AG04450 (cell line): Measurements from ENCODE around the gene ONECUT1. TPM values are rescaled to one million over a fixed set of nuclear protein-coding genes. Genes with fewer than 3 reads are reported as not detected.

Experiments
- CTCF ChIA-PET: fragments of 300-600, 350-600 bp; formaldehyde crosslinking; extraction: SDS; loops from one replicate; lab custom pipeline; 2022; ENCODE audit warnings: antibody characterized with exemption, inconsistent platforms; lab: Charles Lee
- POLR2A ChIA-PET: fragments of 350-600 bp; formaldehyde crosslinking; extraction: SDS; loops from one replicate; lab custom pipeline; 2021; ENCODE audit warnings: antibody characterized with exemption, inconsistent platforms; lab: Yijun Ruan, JAX
- DNase-seq: peaks from one replicate; pipeline ENCODE4 v3.0.0-alpha.2; 2011; ENCODE audit warnings: low read depth, low spot score
- H3K27ac ChIP-seq: one replicate; pipeline ENCODE4 v1.5.1; 2012; ENCODE audit warnings: low read depth, low read length, control low read depth
- H3K27me3 ChIP-seq: one replicate; pipeline ENCODE4 v1.6.0; 2012; ENCODE audit warnings: low read length; ENCODE audit not compliant: control insufficient read depth, insufficient read depth
- H3K4me3 ChIP-seq: 2 replicates; pipeline ENCODE4 v1.5.1; 2011; ENCODE audit warnings: mild to moderate bottlenecking, low read depth, low read length, control low read depth
- H3K9me3 ChIP-seq: 2 replicates; pipeline ENCODE4 v1.5.1; 2012; ENCODE audit warnings: low read length; ENCODE audit not compliant: control insufficient read depth, insufficient read depth
- polyA plus RNA-seq: library from polyadenylated mRNA; depleted of rRNA; stranded (reverse); fragments of >200 nt; gene quantifications from 2 replicates; pipeline ENCODE4 v1.2.3, GENCODE V29; 2011
- TF ChIP-seq, protein P1 (sequence below): IDR thresholded peaks from 2 replicates; pipeline ENCODE4 v1.5.1; 2011; ENCODE audit warnings: low read depth, low read length, control low read depth, inconsistent platforms

The ONECUT1 gene
- polyA plus RNA-seq, 1 experiment, result not detected

DNA sequence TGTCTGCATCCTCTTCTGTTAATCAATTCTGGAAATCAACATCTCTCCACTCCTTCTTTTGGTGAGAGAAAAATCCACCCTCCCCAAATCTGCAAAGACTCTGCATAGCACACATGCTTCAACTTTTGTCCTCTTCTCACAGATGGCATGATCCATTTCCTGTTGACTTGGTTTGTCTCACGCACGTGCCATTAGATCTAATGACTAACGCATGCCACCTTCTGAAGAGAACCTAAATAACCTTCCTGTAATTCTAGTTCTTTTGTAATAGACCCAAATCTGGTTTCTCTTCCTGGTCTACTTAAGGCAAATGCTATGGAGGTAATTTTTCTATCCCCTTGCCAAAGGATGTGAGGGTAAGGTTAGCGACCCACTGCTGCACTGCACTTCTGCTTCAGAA lies 60.0 kb downstream of the ONECUT1 start:
- POLR2A ChIA-PET, result no interaction called here
- no peak for DNase-seq
- Histone ChIP-seq H3K27me3 (no peaks in the 10 kb centered on the region), H3K9me3 (no peaks in the 10 kb centered on the region), H3K4me3 (no peak overlapping the region), H3K27ac (no peak overlapping the region)
- TF ChIP-seq, protein P1, sequence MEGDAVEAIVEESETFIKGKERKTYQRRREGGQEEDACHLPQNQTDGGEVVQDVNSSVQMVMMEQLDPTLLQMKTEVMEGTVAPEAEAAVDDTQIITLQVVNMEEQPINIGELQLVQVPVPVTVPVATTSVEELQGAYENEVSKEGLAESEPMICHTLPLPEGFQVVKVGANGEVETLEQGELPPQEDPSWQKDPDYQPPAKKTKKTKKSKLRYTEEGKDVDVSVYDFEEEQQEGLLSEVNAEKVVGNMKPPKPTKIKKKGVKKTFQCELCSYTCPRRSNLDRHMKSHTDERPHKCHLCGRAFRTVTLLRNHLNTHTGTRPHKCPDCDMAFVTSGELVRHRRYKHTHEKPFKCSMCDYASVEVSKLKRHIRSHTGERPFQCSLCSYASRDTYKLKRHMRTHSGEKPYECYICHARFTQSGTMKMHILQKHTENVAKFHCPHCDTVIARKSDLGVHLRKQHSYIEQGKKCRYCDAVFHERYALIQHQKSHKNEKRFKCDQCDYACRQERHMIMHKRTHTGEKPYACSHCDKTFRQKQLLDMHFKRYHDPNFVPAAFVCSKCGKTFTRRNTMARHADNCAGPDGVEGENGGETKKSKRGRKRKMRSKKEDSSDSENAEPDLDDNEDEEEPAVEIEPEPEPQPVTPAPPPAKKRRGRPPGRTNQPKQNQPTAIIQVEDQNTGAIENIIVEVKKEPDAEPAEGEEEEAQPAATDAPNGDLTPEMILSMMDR, result no peak
- CTCF ChIA-PET, result no interaction called here

DNA sequence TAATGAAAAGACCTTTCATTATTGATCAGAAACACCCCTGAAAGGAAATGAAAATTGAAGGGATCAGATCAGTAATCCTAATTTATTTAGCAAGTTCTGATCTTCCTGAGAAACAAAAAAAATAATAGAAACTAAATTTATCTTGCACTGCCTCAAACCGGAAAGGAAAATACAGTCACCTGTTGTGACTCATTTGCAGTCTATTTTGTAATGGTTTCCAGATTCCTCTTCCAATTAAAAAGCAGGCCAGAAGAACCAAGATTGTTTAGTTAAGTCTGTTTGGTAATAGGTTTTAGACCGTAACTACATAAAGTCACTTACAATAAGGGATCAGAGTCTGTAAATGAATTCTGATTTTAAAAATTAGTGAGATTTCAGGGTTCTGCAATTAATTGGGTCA lies 61.2 kb downstream of the ONECUT1 start:
- Histone ChIP-seq H3K4me3 (no peak overlapping the region), H3K27me3 (no peaks in the 10 kb centered on the region), H3K27ac (no peak overlapping the region), H3K9me3 (no peaks in the 10 kb centered on the region)
- ChIA-PET POLR2A (no interaction called here), CTCF (interaction anchor here (0.6 kb wide), 1 partner anchor 163 kb away, joined by 3 read pairs; no protein-coding TSS in a partner anchor)
- DNase-seq, result peak; percentile 7
- TF ChIP-seq, protein P1, result no peak

DNA sequence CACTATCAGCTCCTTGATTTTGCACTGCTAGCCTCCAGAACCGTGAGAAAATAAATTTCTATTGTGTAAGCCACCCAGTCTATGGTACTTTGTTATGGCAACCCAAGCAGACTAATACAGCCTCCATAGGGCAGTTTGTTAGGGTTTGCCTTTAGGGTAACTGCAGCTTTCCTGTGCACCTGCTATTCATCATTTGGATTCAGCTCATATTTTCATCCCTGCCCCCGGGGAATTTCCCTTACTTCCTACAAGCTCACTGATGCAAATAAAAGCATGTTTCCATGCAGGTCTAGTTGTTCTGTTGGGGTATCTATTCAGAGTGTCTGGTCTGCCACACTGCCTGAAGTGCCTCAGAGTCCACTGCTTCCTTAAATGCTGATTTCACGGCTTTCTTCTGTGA lies 62.3 kb downstream of the ONECUT1 start:
- DNase-seq, result no peak
- ChIA-PET POLR2A (no interaction called here), CTCF (no interaction called here)
- Histone ChIP-seq H3K27me3 (peaks cover 5% of the 10 kb centered on the region), H3K27ac (no peak overlapping the region), H3K4me3 (no peak overlapping the region), H3K9me3 (no peaks in the 10 kb centered on the region)
- TF ChIP-seq, protein P1, result no peak

DNA sequence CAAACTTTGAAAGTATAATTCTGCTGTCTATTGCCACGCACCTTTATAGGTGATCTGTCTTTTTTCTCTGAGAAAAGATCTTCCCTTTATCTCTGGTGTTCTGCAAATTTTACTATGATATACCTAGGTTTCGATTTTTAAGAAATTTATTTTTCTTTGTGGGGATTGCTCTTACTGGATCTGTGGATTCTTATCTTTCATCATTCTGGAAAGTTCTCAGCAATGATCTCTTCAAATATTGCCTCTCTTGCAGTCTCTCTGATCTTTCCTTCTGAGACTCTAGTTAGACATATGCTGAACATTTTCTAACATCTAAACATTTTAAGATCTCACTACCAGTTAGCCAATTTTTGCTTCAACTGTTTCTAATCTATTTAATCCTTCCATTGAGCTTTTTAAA lies 63.9 kb downstream of the ONECUT1 start:
- ChIA-PET POLR2A (no interaction called here), CTCF (interaction anchor here (1.1 kb wide), 1 partner anchor 10 kb away, joined by 4 read pairs; no protein-coding TSS in a partner anchor)
- H3K4me3 ChIP-seq, result no peak overlapping the region
- TF ChIP-seq, protein P1, result no peak
- no peak for DNase-seq
- H3K9me3 ChIP-seq, result no peaks in the 10 kb centered on the region
- H3K27me3 ChIP-seq, result peaks cover 9% of the 10 kb centered on the region
- H3K27ac ChIP-seq, result no peak overlapping the region

DNA sequence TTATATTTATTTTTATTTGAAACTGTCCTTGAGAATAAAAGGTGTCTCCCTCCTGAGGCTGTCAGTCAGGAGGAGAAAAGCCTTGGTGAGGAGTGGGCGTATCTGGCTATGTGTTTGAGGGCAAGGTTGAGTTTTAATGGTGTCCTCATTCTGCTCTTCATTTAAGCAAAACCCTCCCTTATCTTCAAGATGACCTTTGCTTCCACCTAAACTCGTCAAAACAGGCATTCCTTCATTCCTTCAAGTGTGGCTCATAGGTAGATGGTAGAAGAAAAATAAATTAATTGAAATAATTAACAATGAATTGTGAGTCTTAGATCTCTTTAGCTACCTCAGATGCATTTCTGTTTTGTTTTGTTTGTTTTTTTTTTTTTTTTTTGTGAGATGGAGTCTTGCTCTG lies 71.6 kb downstream of the ONECUT1 start:
- TF ChIP-seq, protein P1, result no peak
- H3K27ac ChIP-seq, result no peak overlapping the region
- ChIA-PET CTCF (no interaction called here), POLR2A (no interaction called here)
- no peaks in the 10 kb centered on the region for H3K9me3 ChIP-seq
- H3K27me3 ChIP-seq, result peaks cover 14% of the 10 kb centered on the region
- no peak for DNase-seq
- no peak overlapping the region for H3K4me3 ChIP-seq
